Ishikawa (cell line): ENCODE results near the gene USP17L5.
"Not testable (repeated sequence)": the region's sequence is repeated elsewhere in the genome, so short reads cannot be mapped to it uniquely, and the experiment has no call there.

Experiments used
- CREB1 ChIP-seq: IDR thresholded peaks from 2 replicates; pipeline ENCODE4 v1.6.1; 2012; ENCODE audit warnings: low read depth
- EP300 ChIP-seq: IDR thresholded peaks from 2 replicates; pipeline ENCODE4 v1.6.1; 2012; ENCODE audit warnings: borderline replicate concordance
- FOXM1 ChIP-seq: IDR thresholded peaks from 2 replicates; pipeline ENCODE4 v1.6.1; 2012; ENCODE audit warnings: low read depth, borderline replicate concordance
- YY1 ChIP-seq: IDR thresholded peaks from 2 replicates; pipeline ENCODE4 v1.6.1; 2012; ENCODE audit warnings: low read depth
- ZBTB7A ChIP-seq: IDR thresholded peaks from 2 replicates; pipeline ENCODE4 v1.6.1; 2012; ENCODE audit warnings: low read depth
- TF ChIP-seq, protein P1 (sequence below): IDR thresholded peaks from 2 replicates; pipeline ENCODE4 v1.6.1; 2012
- TF ChIP-seq, protein P2 (sequence below): IDR thresholded peaks from 2 replicates; pipeline ENCODE4 v1.6.1; 2012; ENCODE audit warnings: low read depth, mild to moderate bottlenecking
- TF ChIP-seq, protein P3 (sequence below): IDR thresholded peaks from 2 replicates; pipeline ENCODE4 v1.6.1; 2012

DNA sequence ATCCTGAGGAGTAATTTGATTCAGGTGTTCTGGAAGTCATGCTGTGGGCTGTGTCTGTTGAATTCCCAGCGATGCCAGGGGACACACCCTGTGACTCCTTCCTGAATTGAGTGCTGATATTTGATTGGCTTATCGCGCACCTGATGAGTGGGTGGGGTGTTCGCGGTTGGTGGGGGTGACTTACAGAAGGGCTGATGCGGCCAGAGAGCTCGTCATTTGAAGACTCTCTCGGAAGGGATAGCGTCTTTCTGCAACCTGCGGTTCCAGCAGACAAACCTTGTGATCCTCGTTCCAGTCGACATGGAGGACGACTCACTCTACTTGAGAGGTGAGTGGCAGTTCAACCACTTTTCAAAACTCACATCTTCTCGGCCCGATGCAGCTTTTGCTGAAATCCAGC lies 14.1 kb downstream of the USP17L5 start, which contains the start of gene USP17L29:
- TF ChIP-seq, protein P1, sequence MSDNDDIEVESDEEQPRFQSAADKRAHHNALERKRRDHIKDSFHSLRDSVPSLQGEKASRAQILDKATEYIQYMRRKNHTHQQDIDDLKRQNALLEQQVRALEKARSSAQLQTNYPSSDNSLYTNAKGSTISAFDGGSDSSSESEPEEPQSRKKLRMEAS: not testable (repeated sequence)
- not testable (repeated sequence) for TF ChIP-seq CREB1, FOXM1, EP300, YY1, ZBTB7A
- TF ChIP-seq, protein P2, sequence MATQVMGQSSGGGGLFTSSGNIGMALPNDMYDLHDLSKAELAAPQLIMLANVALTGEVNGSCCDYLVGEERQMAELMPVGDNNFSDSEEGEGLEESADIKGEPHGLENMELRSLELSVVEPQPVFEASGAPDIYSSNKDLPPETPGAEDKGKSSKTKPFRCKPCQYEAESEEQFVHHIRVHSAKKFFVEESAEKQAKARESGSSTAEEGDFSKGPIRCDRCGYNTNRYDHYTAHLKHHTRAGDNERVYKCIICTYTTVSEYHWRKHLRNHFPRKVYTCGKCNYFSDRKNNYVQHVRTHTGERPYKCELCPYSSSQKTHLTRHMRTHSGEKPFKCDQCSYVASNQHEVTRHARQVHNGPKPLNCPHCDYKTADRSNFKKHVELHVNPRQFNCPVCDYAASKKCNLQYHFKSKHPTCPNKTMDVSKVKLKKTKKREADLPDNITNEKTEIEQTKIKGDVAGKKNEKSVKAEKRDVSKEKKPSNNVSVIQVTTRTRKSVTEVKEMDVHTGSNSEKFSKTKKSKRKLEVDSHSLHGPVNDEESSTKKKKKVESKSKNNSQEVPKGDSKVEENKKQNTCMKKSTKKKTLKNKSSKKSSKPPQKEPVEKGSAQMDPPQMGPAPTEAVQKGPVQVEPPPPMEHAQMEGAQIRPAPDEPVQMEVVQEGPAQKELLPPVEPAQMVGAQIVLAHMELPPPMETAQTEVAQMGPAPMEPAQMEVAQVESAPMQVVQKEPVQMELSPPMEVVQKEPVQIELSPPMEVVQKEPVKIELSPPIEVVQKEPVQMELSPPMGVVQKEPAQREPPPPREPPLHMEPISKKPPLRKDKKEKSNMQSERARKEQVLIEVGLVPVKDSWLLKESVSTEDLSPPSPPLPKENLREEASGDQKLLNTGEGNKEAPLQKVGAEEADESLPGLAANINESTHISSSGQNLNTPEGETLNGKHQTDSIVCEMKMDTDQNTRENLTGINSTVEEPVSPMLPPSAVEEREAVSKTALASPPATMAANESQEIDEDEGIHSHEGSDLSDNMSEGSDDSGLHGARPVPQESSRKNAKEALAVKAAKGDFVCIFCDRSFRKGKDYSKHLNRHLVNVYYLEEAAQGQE: not testable (repeated sequence)
- TF ChIP-seq, protein P3, sequence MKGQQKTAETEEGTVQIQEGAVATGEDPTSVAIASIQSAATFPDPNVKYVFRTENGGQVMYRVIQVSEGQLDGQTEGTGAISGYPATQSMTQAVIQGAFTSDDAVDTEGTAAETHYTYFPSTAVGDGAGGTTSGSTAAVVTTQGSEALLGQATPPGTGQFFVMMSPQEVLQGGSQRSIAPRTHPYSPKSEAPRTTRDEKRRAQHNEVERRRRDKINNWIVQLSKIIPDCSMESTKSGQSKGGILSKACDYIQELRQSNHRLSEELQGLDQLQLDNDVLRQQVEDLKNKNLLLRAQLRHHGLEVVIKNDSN: not testable (repeated sequence)
